BE2C (cell line): ENCODE data around the gene ELMO1.
A peak's percentile ranks its signal among the peaks of the same experiment; 100 is the strongest.

ENCODE experiments used
- DNase-seq: peaks from one replicate; pipeline ENCODE4 v3.0.0-alpha.2; 2020
- H3K27me3 ChIP-seq: fragments of 250-450 bp; sonication (Bioruptor Pico); 2 replicates; pipeline ENCODE4 v1.5.1; 2020; ENCODE audit warnings: mild to moderate bottlenecking
- H3K36me3 ChIP-seq: fragments of 250-450 bp; sonication (Bioruptor Pico); 2 replicates; pipeline ENCODE4 v1.5.1; 2020; ENCODE audit warnings: mild to moderate bottlenecking
- H3K4me1 ChIP-seq: fragments of 250-450 bp; sonication (Bioruptor Pico); 2 replicates; pipeline ENCODE4 v1.5.1; 2020
- H3K4me3 ChIP-seq: 2 replicates; pipeline ENCODE4 v1.5.1; 2011; ENCODE audit warnings: low read depth, low read length
- H3K9me3 ChIP-seq: fragments of 250-450 bp; sonication (Bioruptor Pico); 2 replicates; pipeline ENCODE4 v1.5.1; 2020
- CTCF ChIP-seq: IDR thresholded peaks from 2 replicates; pipeline ENCODE4 v1.5.1; 2012; ENCODE audit warnings: mild to moderate bottlenecking, low read depth, low read length

ELMO1 gene

GRCh38 chr7:37083311-37084096, 365.2 kb downstream of the ELMO1 start:
- Histone ChIP-seq H3K4me3 (no peak overlapping the region), H3K27me3 (no peaks in the 10 kb centered on the region), H3K36me3 (no peaks in the 10 kb centered on the region), H3K4me1 (no peaks in the 10 kb centered on the region), H3K9me3 (no peaks in the 10 kb centered on the region)
- no peak for DNase-seq
- TF ChIP-seq CTCF, result no peak

DNA sequence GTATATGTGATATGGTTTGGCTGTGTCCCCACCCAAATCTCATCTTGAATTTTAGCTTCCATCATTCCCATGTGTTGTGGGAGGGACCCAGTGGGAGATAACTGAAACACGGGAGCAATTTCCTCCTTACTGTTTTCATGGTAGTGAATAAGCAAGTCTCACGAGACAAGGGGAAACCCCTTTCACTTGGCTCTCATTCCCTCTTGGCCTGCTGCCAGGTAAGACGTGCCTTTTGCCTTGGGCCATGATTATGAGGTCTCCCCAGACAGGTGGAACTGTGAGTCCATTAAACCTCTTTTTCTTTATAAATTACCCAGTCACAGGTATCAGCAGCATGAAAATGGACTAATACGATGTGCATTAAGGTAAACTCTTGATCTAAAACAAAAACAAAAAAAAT, 367.2 kb downstream of the ELMO1 start:
- TF ChIP-seq CTCF, result no peak
- DNase-seq, result peak; percentile 32
- Histone ChIP-seq H3K9me3 (no peaks in the 10 kb centered on the region), H3K4me3 (no peak overlapping the region), H3K4me1 (no peaks in the 10 kb centered on the region), H3K27me3 (no peaks in the 10 kb centered on the region), H3K36me3 (no peaks in the 10 kb centered on the region)

GRCh38 chr7:37079420-37079819, 369.2 kb downstream of the ELMO1 start:
- TF ChIP-seq CTCF, result no peak
- Histone ChIP-seq H3K4me3 (no peak overlapping the region), H3K36me3 (no peaks in the 10 kb centered on the region), H3K27me3 (no peaks in the 10 kb centered on the region), H3K9me3 (no peaks in the 10 kb centered on the region), H3K4me1 (no peaks in the 10 kb centered on the region)
- no peak for DNase-seq

DNA sequence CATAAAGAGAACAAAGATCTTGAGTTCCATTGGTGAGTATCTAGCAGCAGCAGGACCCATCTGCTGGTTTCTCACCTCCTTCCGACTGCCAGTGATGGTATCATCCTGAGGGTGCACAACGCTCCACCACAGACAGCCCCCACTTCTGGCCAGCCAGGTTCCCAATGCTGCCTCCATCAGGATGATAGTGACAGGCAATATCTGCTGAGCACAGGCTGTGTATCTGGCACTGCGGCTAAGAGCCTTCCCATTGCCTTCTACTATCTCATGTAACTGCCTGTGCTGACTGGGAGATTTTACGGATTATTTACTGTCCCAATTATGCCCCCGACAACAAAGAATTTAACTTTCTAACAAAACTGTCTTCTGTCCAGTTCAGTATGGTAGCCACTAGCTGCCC, 372.0 kb downstream of the ELMO1 start:
- Histone ChIP-seq H3K27me3 (no peaks in the 10 kb centered on the region), H3K36me3 (no peaks in the 10 kb centered on the region), H3K4me3 (no peak overlapping the region), H3K9me3 (no peaks in the 10 kb centered on the region), H3K4me1 (no peaks in the 10 kb centered on the region)
- no peak for DNase-seq
- TF ChIP-seq CTCF, result no peak

- no peak for TF ChIP-seq CTCF
- Histone ChIP-seq H3K4me1 (no peaks in the 10 kb centered on the region), H3K9me3 (no peaks in the 10 kb centered on the region), H3K36me3 (no peaks in the 10 kb centered on the region), H3K27me3 (no peaks in the 10 kb centered on the region), H3K4me3 (no peak overlapping the region)
- DNase-seq, result no peak
These were observed 374.3 kb downstream of the ELMO1 start for GRCh38 chr7:37074370-37074769.

GRCh38 chr7:37071124-37071523, 377.5 kb downstream of the ELMO1 start:
- no peaks in the 10 kb centered on the region for H3K4me1 ChIP-seq
- no peak for DNase-seq
- H3K9me3 ChIP-seq, result no peaks in the 10 kb centered on the region
- no peaks in the 10 kb centered on the region for H3K27me3 ChIP-seq
- no peaks in the 10 kb centered on the region for H3K36me3 ChIP-seq
- H3K4me3 ChIP-seq, result no peak overlapping the region
- no peak for TF ChIP-seq CTCF
